ENCODE measurements around the gene PRPSAP2. TPM values are rescaled to one million over a fixed set of nuclear protein-coding genes. Genes with fewer than 3 reads are reported as not detected.

Gene PRPSAP2
- total RNA-seq, 5 donors from 2014 or later (not counting 1 experiment from before 2014, with no cell fraction given), result 27.4 to 49.6 (median 39.6) TPM

- no CpG with 5 or more reads among the region's 5 CpGs for WGBS (ENCODE audit: insufficient coverage)
- DNase-seq (no peak), ATAC-seq (replicated peaks in 1 of 4) (no peak)
- H3K27me3 Mint-ChIP-seq, result no peaks in the 10 kb centered on the region
- H3K4me1 Mint-ChIP-seq, result peaks cover 37 to 49% (median 40%) of the 10 kb centered on the region in 3 donors
- H3K36me3 Mint-ChIP-seq, result peaks cover 45% of the 10 kb centered on the region
- H3K9me3 Mint-ChIP-seq, result no peaks in the 10 kb centered on the region
- peaks cover 23 to 32% of the 10 kb centered on the region in 2 experiments for H3K4me1 ChIP-seq (ENCODE audit: control insufficient read depth in 1 of 2, extremely low read depth in 1 of 2, insufficient read depth in 2 of 2, low read length in 2 of 2)
- H3K4me3 ChIP-seq (ENCODE audit: control insufficient read depth in 1 of 2, extremely low read depth in 1 of 2, low read length in 1 of 2), result no peak overlapping the region
- no peak overlapping the region for H3K27ac ChIP-seq (ENCODE audit: low read length)
- no peaks in the 10 kb centered on the region for H3K27me3 ChIP-seq (replicated peaks in 1 of 2; ENCODE audit: control insufficient read depth in 2 of 2, extremely low read depth in 1 of 2, insufficient read depth in 2 of 2, low read length in 1 of 2)
- H3K27ac Mint-ChIP-seq, result no peak overlapping the region
- CTCF ChIA-PET, result no interaction called here
- H3K9me3 ChIP-seq, result no peaks in the 10 kb centered on the region
- POLR2A ChIA-PET, result no interaction called here
- peaks cover 0 to 32% of the 10 kb centered on the region in 2 donors for H3K36me3 ChIP-seq (ENCODE audit: control insufficient read depth in 2 of 2, extremely low read depth in 1 of 2, insufficient read depth in 1 of 2, low read length in 1 of 2)
- H3K4me3 Mint-ChIP-seq, result no peak overlapping the region
Observed at GRCh38 chr17:18905226-18905625, 47.3 kb downstream of the PRPSAP2 start.

DNA sequence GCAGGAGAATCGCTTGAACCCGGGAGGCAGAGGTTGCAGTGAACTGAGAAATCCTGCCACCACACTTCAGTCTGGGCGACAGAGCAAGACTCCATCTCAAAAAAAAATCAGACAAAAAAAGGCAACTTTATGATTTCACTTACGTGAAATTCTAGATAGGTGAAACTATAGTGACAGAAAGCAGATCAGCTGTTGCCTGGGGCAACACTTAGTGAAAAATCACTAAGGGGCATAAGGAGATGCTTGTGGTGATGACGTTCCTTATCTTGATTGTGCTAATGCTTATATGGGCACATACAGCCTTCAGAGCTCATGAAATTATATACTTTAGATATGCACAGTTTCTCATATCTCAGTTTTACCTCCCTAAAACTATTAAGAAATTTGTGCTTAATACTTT is 52.4 kb downstream of the PRPSAP2 start:
- H3K27me3 Mint-ChIP-seq, result no peaks in the 10 kb centered on the region
- H3K4me1 Mint-ChIP-seq, result peaks cover 0 to 21% (median 3%) of the 10 kb centered on the region in 3 donors
- no peaks in the 10 kb centered on the region for H3K27me3 ChIP-seq (replicated peaks in 1 of 2; ENCODE audit: control insufficient read depth in 2 of 2, extremely low read depth in 1 of 2, insufficient read depth in 2 of 2, low read length in 1 of 2)
- H3K36me3 ChIP-seq (ENCODE audit: control insufficient read depth in 2 of 2, extremely low read depth in 1 of 2, insufficient read depth in 1 of 2, low read length in 1 of 2), result peaks cover 33 to 55% of the 10 kb centered on the region in 2 donors
- H3K4me3 Mint-ChIP-seq, result no peak overlapping the region
- WGBS (ENCODE audit: insufficient coverage), result no CpG with 5 or more reads among the region's 5 CpGs
- H3K36me3 Mint-ChIP-seq, result peaks cover 53% of the 10 kb centered on the region
- H3K4me1 ChIP-seq (ENCODE audit: control insufficient read depth in 1 of 2, extremely low read depth in 1 of 2, insufficient read depth in 2 of 2, low read length in 2 of 2), result no peaks in the 10 kb centered on the region
- DNase-seq, result no peak
- no peaks in the 10 kb centered on the region for H3K9me3 Mint-ChIP-seq
- ATAC-seq (replicated peaks in 1 of 4), result no peak
- H3K27ac Mint-ChIP-seq, result no peak overlapping the region
- no peaks in the 10 kb centered on the region for H3K9me3 ChIP-seq
- no peak overlapping the region for H3K27ac ChIP-seq (ENCODE audit: low read length)
- POLR2A ChIA-PET, result no interaction called here
- CTCF ChIA-PET, result interaction anchor here in 1 of 2 donors (0.5 kb wide), 1 partner anchor 18 kb away, joined by 3 read pairs; no protein-coding TSS in a partner anchor
- no peak overlapping the region for H3K4me3 ChIP-seq (ENCODE audit: control insufficient read depth in 1 of 2, extremely low read depth in 1 of 2, low read length in 1 of 2)

- Mint-ChIP-seq H3K27me3 (no peaks in the 10 kb centered on the region), H3K9me3 (no peaks in the 10 kb centered on the region), H3K27ac (no peak overlapping the region), H3K36me3 (peaks cover 55% of the 10 kb centered on the region), H3K4me3 (no peak overlapping the region), H3K4me1 (peaks cover 0 to 19% (median 3%) of the 10 kb centered on the region in 3 donors)
- POLR2A ChIA-PET, result no interaction called here
- H3K4me1 ChIP-seq (ENCODE audit: control insufficient read depth in 1 of 2, extremely low read depth in 1 of 2, insufficient read depth in 2 of 2, low read length in 2 of 2), result no peaks in the 10 kb centered on the region
- no peak overlapping the region for H3K27ac ChIP-seq (ENCODE audit: low read length)
- ATAC-seq (replicated peaks in 1 of 4), result no peak
- no peaks in the 10 kb centered on the region for H3K9me3 ChIP-seq
- H3K27me3 ChIP-seq (replicated peaks in 1 of 2; ENCODE audit: control insufficient read depth in 2 of 2, extremely low read depth in 1 of 2, insufficient read depth in 2 of 2, low read length in 1 of 2), result no peaks in the 10 kb centered on the region
- H3K36me3 ChIP-seq (ENCODE audit: control insufficient read depth in 2 of 2, extremely low read depth in 1 of 2, insufficient read depth in 1 of 2, low read length in 1 of 2), result peaks cover 38 to 52% of the 10 kb centered on the region in 2 donors
- no peak overlapping the region for H3K4me3 ChIP-seq (ENCODE audit: control insufficient read depth in 1 of 2, extremely low read depth in 1 of 2, low read length in 1 of 2)
- 98% methylated on average over 6 of the region's 6 CpGs for WGBS (ENCODE audit: insufficient coverage)
- CTCF ChIA-PET, result no interaction called here
- DNase-seq, result no peak
Observed at GRCh38 chr17:18910881-18911280, 53.0 kb downstream of the PRPSAP2 start.

DNA sequence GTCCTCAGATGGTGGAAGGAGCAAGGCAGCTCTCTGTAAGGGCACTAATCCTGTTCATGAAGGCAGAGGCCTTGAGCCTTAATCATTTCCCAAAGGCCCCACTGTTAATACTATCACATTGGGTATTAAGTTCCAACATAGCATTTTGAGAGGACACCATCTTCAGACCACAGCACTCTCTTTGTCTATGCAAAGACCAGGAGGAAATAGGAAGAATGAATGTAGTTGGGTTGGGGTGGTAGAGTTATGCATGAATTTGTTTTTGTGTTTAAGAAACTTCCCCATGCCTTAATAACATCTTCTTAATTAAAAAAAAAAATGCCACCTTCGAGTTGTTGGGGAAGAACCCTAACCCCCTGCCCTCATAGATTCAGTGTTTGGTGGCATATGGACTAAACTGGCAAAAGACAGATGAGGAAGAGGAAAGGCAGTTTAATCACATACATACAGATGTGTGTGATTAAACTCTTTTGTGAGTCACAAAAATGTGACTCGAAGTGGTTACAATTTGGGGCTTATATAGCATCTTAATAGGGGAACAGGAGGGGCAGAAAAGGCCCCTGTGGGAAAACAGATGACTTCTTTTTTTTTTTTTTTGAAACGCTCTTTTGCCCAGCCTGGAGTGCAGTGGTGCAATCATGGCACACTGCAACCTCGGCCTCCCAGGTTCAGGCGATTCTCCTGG is 59.0 kb downstream of the PRPSAP2 start:
- Mint-ChIP-seq H3K36me3 (peaks cover 45% of the 10 kb centered on the region), H3K9me3 (no peaks in the 10 kb centered on the region), H3K4me3 (no peak overlapping the region), H3K4me1 (peaks cover 44 to 59% (median 44%) of the 10 kb centered on the region in 3 donors), H3K27me3 (no peaks in the 10 kb centered on the region), H3K27ac (peak overlapping the region in 1 of 2 donors; percentile 34)
- POLR2A ChIA-PET, result no interaction called here
- Histone ChIP-seq H3K27me3 (replicated peaks in 1 of 2; ENCODE audit: control insufficient read depth in 2 of 2, extremely low read depth in 1 of 2, insufficient read depth in 2 of 2, low read length in 1 of 2) (no peaks in the 10 kb centered on the region), H3K4me1 (ENCODE audit: control insufficient read depth in 1 of 2, extremely low read depth in 1 of 2, insufficient read depth in 2 of 2, low read length in 2 of 2) (peaks cover 15 to 19% of the 10 kb centered on the region in 2 experiments), H3K27ac (ENCODE audit: low read length) (no peak overlapping the region), H3K36me3 (ENCODE audit: control insufficient read depth in 2 of 2, extremely low read depth in 1 of 2, insufficient read depth in 1 of 2, low read length in 1 of 2) (peaks cover 29 to 45% of the 10 kb centered on the region in 2 donors), H3K4me3 (ENCODE audit: control insufficient read depth in 1 of 2, extremely low read depth in 1 of 2, low read length in 1 of 2) (no peak overlapping the region), H3K9me3 (no peaks in the 10 kb centered on the region)
- CTCF ChIA-PET, result interaction anchor here (1.2 kb wide), 2 partner anchors 44 kb away, joined by 4 read pairs; no protein-coding TSS in a partner anchor
- ATAC-seq (replicated peaks in 1 of 4) (no peak), DNase-seq (no peak)
- WGBS (ENCODE audit: insufficient coverage), result no CpG with 5 or more reads among the region's 5 CpGs

DNA sequence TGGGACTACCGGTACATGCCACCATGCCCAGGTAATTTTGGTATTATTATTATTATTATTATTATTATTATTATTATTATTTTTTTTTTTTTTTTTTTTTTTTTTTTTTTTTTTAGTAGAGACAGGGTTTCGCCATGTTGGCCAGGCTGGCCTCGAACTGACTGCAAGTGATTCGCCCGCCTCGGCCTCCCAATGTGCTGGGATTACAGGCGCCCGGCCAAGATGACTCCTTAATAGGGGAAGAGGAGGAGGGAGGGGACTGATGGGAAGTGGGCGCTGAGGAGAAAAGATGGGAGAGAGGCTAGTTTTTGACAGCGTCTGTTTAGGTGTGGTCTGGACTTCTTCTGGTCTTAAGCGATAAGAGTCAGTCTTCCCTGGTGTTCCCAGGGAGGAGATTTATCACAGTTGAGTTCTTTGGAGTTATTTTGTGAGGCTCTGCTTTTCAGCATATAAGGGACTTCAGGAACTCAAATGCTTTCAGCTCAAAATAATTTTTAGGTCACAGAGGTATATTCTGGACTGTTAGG is 59.6 kb downstream of the PRPSAP2 start:
- no peak for ATAC-seq (replicated peaks in 1 of 4)
- peaks cover 49 to 61% (median 49%) of the 10 kb centered on the region in 3 donors for H3K4me1 Mint-ChIP-seq
- no peak overlapping the region for H3K27ac ChIP-seq (ENCODE audit: low read length)
- H3K9me3 Mint-ChIP-seq, result no peaks in the 10 kb centered on the region
- H3K4me3 Mint-ChIP-seq, result no peak overlapping the region
- peaks cover 24 to 39% of the 10 kb centered on the region in 2 donors for H3K36me3 ChIP-seq (ENCODE audit: control insufficient read depth in 2 of 2, extremely low read depth in 1 of 2, insufficient read depth in 1 of 2, low read length in 1 of 2)
- H3K27me3 Mint-ChIP-seq, result no peaks in the 10 kb centered on the region
- H3K27ac Mint-ChIP-seq, result no peak overlapping the region
- ChIA-PET CTCF (interaction anchor here (1.2 kb wide), 2 partner anchors 43 kb away, joined by 4 read pairs; no protein-coding TSS in a partner anchor), POLR2A (no interaction called here)
- DNase-seq, result no peak
- no peak overlapping the region for H3K4me3 ChIP-seq (ENCODE audit: control insufficient read depth in 1 of 2, extremely low read depth in 1 of 2, low read length in 1 of 2)
- peaks cover 42% of the 10 kb centered on the region for H3K36me3 Mint-ChIP-seq
- no peaks in the 10 kb centered on the region for H3K9me3 ChIP-seq
- 96% methylated on average over 6 of the region's 11 CpGs for WGBS (ENCODE audit: insufficient coverage)
- no peaks in the 10 kb centered on the region for H3K27me3 ChIP-seq (replicated peaks in 1 of 2; ENCODE audit: control insufficient read depth in 2 of 2, extremely low read depth in 1 of 2, insufficient read depth in 2 of 2, low read length in 1 of 2)
- H3K4me1 ChIP-seq (ENCODE audit: control insufficient read depth in 1 of 2, extremely low read depth in 1 of 2, insufficient read depth in 2 of 2, low read length in 2 of 2), result peaks cover 18 to 19% of the 10 kb centered on the region in 2 experiments

DNA sequence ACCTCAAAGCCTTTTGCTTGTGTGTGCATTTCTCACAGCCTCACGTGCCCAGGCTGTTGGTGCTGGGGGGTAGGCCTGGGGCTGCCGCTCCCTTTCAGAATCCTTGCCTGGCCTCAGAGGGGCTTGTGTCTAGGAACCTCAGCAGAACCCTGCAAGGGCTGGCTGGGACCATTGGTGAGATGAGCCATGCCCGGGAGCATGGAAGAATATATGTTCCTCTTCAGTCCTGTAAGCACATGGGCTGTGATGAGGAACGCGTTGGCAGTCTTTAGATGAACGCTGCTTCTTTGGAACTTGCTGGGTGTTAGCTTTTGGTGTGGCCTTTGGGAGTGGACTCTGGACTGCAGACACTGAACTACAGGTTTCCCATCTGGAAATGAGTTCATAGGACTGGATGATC is 62.0 kb downstream of the PRPSAP2 start:
- H3K27me3 Mint-ChIP-seq, result no peaks in the 10 kb centered on the region
- H3K4me1 Mint-ChIP-seq, result peaks cover 58 to 61% (median 59%) of the 10 kb centered on the region in 3 donors
- ChIA-PET POLR2A (no interaction called here), CTCF (no interaction called here)
- peak overlapping the region in 1 of 3 donors; percentile 44 for H3K4me3 Mint-ChIP-seq
- Histone ChIP-seq H3K4me3 (ENCODE audit: control insufficient read depth in 1 of 2, extremely low read depth in 1 of 2, low read length in 1 of 2) (no peak overlapping the region), H3K27me3 (replicated peaks in 1 of 2; ENCODE audit: control insufficient read depth in 2 of 2, extremely low read depth in 1 of 2, insufficient read depth in 2 of 2, low read length in 1 of 2) (no peaks in the 10 kb centered on the region), H3K9me3 (no peaks in the 10 kb centered on the region), H3K4me1 (ENCODE audit: control insufficient read depth in 1 of 2, extremely low read depth in 1 of 2, insufficient read depth in 2 of 2, low read length in 2 of 2) (peaks cover 26 to 29% of the 10 kb centered on the region in 2 experiments), H3K36me3 (ENCODE audit: control insufficient read depth in 2 of 2, extremely low read depth in 1 of 2, insufficient read depth in 1 of 2, low read length in 1 of 2) (peaks cover 11 to 24% of the 10 kb centered on the region in 2 donors), H3K27ac (ENCODE audit: low read length) (no peak overlapping the region)
- DNase-seq, result no peak
- WGBS (ENCODE audit: insufficient coverage), result 83% methylated on average over 6 of the region's 6 CpGs
- no peaks in the 10 kb centered on the region for H3K9me3 Mint-ChIP-seq
- H3K36me3 Mint-ChIP-seq, result peaks cover 36% of the 10 kb centered on the region
- no peak for ATAC-seq (replicated peaks in 1 of 4)
- peak overlapping the region in 1 of 2 donors; percentile 80 for H3K27ac Mint-ChIP-seq
